Ovary (tissue), 9 donors: Measurements from ENCODE around the gene NAP1L3. TPM values are rescaled to one million over a fixed set of nuclear protein-coding genes. Genes with fewer than 3 reads are reported as not detected.
A peak's percentile ranks its signal among the peaks of the same experiment; 100 is the strongest.

Experiments
- DNase-seq, 5 donors: peaks; one replicate each; pipeline ENCODE4 v3.0.0-alpha.2; 2019 to 2020
- H3K27ac ChIP-seq, 2 donors: fragments of 200-600 bp; one replicate each; pipeline versions ENCODE4 v1.5.1 to v1.8.0; 2019 to 2022
- H3K27me3 ChIP-seq: fragments of 200-600 bp; one replicate; pipeline ENCODE4 v1.8.0; 2022
- H3K36me3 ChIP-seq: fragments of 200-600 bp; sonication (generic); one replicate; pipeline ENCODE4 v1.5.1; 2019
- H3K4me1 ChIP-seq: one replicate; pipeline ENCODE4 v1.8.1; 2013; ENCODE audit warnings: mild to moderate bottlenecking, moderate library complexity; ENCODE audit not compliant: insufficient read depth
- H3K4me3 ChIP-seq: fragments of 200-600 bp; sonication (generic); one replicate; pipeline ENCODE4 v1.5.1; 2017
- H3K9me3 ChIP-seq, 2 donors: fragments of 200-600 bp in 1 of 2; sonication (generic) in 1 of 2; one replicate each; pipeline versions ENCODE4 v1.5.1 to v1.8.1; 2013 to 2019; ENCODE audit warnings: mild to moderate bottlenecking in 1 of 2, moderate library complexity in 1 of 2
- EP300 ChIP-seq: sonication (generic); formaldehyde crosslinking; IDR thresholded peaks from one replicate; pipeline ENCODE4 v1.6.1; 2017; ENCODE audit warnings: antibody characterized with exemption
- POLR2A ChIP-seq: fragments of 450-650 bp; IDR thresholded peaks from one replicate; pipeline ENCODE4 v1.6.1; 2017; ENCODE audit warnings: antibody characterized with exemption, mild to moderate bottlenecking, moderate library complexity
- WGBS, 3 donors: extraction: QIAGEN DNeasy Blood & Tissue Kit in 1 of 3; methylation state at CpG; one replicate each; pipeline versions ENCODE4 v1.1.5 to v1.1.7; 2013 to 2017; 5-methylcytosine and 5-hydroxymethylcytosine counted together
- intact Hi-C, 4 donors: fragments of 100-400 bp; cut with DNase I; formaldehyde crosslinking; loops; one replicate each; pipeline versions ENCODE4 v1.11.0 to v1.15.1; 2022 to 2023
- polyA plus RNA-seq, 2 donors: library from polyadenylated mRNA; stranded (reverse); fragments of 200-250 nt in 1 of 2; fragments of 350-450 nt in 1 of 2; fragmentation: Illumina TruSeq in 1 of 2; extraction: RNeasy Lipid Tissue Mini Kit (QIAGEN cat#74804) in 1 of 2; gene quantifications; one replicate each; pipeline ENCODE4 v1.2.3, GENCODE V29; 2013 to 2014
- total RNA-seq, 7 donors: library from RNA; depleted of rRNA in 2 of 7; stranded (reverse); fragments of >200 nt in 2 of 7; fragmentation: NEBNext Ultra II Directional in 3 of 7; extraction: Animal tissue kit (Norgen Biotek cat#: 25700) in 3 of 7; gene quantifications; one replicate each; pipeline versions ENCODE4 v1.1.0 to v1.2.4, GENCODE V29; 2016 to 2023
- TF ChIP-seq, protein P1 (sequence below), 3 donors: fragments of 450-650 bp in 2 of 3; fragments of 200-600 bp in 1 of 3; IDR thresholded peaks; one replicate each; pipeline versions ENCODE4 v1.5.1 to v1.8.0; 2016 to 2022; ENCODE audit warnings: antibody characterized with exemption in 3 of 3, mild to moderate bottlenecking in 1 of 3
- donor health status: DM: no; HTN: no; CAD: no; lungs with moderate emphysema.
- donor health status: DM: no; HTN: no; CAD: no.
- donor health status: Bipolar disorder and iron deficiency.
- donor health status: DM: yes; HTN: yes; CAD: no.
- donor health status: DM: no; HTN: no; CAD: no.
- donor health status: DM: yes; HTN: yes; CAD: no.

Gene NAP1L3
- total and polyA plus RNA-seq, 9 donors: 5.6 to 17.1 (median 11.0) TPM

DNA sequence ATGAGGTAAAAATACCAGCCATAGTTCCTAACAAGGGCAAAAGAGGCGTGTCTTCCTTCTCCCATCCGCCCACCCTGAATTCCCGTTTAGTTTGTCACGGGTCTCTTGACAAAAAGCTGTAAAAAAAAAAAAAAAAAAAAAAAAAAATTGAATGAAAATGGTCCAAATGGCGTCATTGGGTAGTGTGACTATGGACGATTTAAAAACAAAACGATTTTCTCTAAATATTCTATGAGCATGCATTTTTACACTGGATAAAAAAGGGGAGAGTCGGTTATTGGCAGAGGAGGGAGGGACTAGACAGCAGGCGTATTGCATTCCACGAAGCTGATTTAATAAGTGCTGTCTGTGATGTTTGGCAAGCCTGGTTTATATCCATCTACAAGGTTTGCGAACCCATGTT is 492 bp upstream of the NAP1L3 start, which contains the start of gene FAM133A:
Gene FAM133A (plus strand): TSS at position 338 of the 403 bp plus-strand sequence. CDS start 35,214 bp downstream, outside the sequence.
- WGBS, 3 donors: 5 to 9% (median 9%) methylated on average over 11 of the region's 11 CpGs
- Histone ChIP-seq H3K27me3 (no peaks in the 10 kb centered on the region), H3K4me1 (no peaks in the 10 kb centered on the region), H3K27ac (peak within 1 kb of the TSS in 1 of 2 donors; percentile 27), H3K36me3 (no peaks in the 10 kb centered on the region), H3K4me3 (peak within 1 kb of the TSS; percentile 58), H3K9me3 (no peaks in the 10 kb centered on the region)
- DNase-seq: no peak
- no peak for TF ChIP-seq EP300
- TF ChIP-seq, protein P1, sequence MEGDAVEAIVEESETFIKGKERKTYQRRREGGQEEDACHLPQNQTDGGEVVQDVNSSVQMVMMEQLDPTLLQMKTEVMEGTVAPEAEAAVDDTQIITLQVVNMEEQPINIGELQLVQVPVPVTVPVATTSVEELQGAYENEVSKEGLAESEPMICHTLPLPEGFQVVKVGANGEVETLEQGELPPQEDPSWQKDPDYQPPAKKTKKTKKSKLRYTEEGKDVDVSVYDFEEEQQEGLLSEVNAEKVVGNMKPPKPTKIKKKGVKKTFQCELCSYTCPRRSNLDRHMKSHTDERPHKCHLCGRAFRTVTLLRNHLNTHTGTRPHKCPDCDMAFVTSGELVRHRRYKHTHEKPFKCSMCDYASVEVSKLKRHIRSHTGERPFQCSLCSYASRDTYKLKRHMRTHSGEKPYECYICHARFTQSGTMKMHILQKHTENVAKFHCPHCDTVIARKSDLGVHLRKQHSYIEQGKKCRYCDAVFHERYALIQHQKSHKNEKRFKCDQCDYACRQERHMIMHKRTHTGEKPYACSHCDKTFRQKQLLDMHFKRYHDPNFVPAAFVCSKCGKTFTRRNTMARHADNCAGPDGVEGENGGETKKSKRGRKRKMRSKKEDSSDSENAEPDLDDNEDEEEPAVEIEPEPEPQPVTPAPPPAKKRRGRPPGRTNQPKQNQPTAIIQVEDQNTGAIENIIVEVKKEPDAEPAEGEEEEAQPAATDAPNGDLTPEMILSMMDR (IDR thresholded peaks at IDR 0.05): no peak
- no peak for TF ChIP-seq POLR2A
- intact Hi-C loops: no loop called here

DNA sequence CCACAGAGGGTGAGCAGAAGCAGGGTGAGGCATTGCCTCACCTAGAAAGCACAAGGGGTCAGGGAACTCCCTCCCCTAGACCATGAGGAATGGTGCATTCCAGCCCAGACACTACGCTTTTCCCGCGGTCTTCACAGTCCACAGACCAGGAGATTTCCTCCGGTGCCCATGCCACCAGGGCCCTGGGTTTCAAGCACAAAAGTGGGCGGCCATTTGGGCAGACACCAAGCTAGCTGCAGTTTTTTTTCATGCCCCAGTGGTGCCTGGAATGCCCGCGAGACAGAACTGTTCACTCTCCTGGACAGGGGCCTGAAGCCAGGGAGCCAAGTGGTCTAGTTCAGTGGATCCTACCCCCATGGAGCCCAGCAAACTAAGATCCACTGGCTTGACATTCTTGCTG is 12.8 kb downstream of the NAP1L3 start:
- no peaks in the 10 kb centered on the region for H3K9me3 ChIP-seq
- no peaks in the 10 kb centered on the region for H3K36me3 ChIP-seq
- DNase-seq: no peak
- TF ChIP-seq, protein P1 (IDR thresholded peaks at IDR 0.05): no peak
- TF ChIP-seq POLR2A (no peak), EP300 (no peak)
- intact Hi-C loops: no loop called here
- 80 to 91% (median 88%) methylated on average over 7 of the region's 7 CpGs for WGBS, 3 donors
- H3K27ac ChIP-seq: no peak overlapping the region
- no peaks in the 10 kb centered on the region for H3K4me1 ChIP-seq
- no peak overlapping the region for H3K4me3 ChIP-seq
- H3K27me3 ChIP-seq: no peaks in the 10 kb centered on the region

DNA sequence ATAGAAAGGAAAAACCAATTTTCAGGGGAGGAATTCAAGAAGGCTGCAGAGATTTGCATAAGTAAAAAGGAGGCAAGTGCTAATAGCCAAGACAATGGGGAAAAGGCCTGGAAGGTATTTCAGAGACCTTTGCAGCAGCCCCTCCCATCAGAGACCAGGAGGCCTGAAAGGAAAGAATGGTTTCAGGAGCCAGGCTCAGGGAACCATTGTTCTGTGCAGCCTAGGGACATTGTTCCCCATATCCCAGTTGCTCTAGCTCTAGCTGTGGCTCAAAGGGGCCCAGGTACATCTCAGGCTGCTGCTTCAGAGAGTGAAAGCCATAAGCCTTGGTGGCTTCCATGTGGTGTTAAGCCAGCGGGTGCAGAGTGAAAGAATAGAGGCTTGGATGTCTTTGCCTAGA is 24.0 kb downstream of the NAP1L3 start:
- Histone ChIP-seq H3K27me3 (no peaks in the 10 kb centered on the region), H3K4me3 (no peak overlapping the region), H3K27ac (no peak overlapping the region), H3K9me3 (no peaks in the 10 kb centered on the region), H3K36me3 (no peaks in the 10 kb centered on the region), H3K4me1 (no peaks in the 10 kb centered on the region)
- intact Hi-C loops: no loop called here
- TF ChIP-seq EP300 (no peak), POLR2A (no peak)
- TF ChIP-seq, protein P1 (IDR thresholded peaks at IDR 0.05): no peak
- no peak for DNase-seq
- WGBS, 3 donors: 67 to 92% (median 82%) methylated on average over 1 of the region's 1 CpG

DNA sequence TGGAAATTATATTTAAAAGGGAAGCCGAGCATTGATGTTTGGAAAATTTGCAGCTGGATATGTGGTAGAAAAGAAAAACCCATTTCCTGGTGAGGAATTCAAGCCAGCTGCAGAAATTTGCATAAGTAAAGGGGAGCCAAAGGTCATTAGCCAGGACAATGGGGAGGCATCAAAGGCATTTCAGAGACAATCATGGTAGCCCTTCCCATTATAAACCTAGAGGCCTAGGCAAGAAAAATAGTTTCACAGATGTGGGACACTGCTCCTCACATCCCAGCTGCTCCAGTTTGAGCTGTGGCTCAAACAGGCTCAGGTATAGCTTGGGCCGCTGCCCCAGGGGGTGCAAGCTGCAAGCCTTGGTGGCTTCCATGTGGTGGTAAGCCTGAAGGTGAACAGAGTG is 35.8 kb downstream of the NAP1L3 start:
- intact Hi-C loops: no loop called here

More for the DNA sequence above, 35.8 kb downstream of the NAP1L3 start:
- Histone ChIP-seq H3K27ac (no peak overlapping the region), H3K9me3 (no peaks in the 10 kb centered on the region), H3K36me3 (no peaks in the 10 kb centered on the region), H3K4me1 (no peaks in the 10 kb centered on the region), H3K27me3 (no peaks in the 10 kb centered on the region), H3K4me3 (no peak overlapping the region)
- DNase-seq: no peak
- WGBS, 3 donors: 79 to 84% (median 80%) methylated on average over 2 of the region's 2 CpGs
- TF ChIP-seq EP300 (no peak), POLR2A (no peak)
- TF ChIP-seq, protein P1 (IDR thresholded peaks at IDR 0.05): no peak

Other genes with a start within 250 kb of the NAP1L3 start
- gene FAM133A, start 628 bp upstream of the NAP1L3 start, total RNA-seq: under 1 TPM in 5 of 7 donors, not detected in 2; 0.10 to 0.69 (median 0.17) TPM
- under 1 TPM; 0.16 to 0.40 TPM for gene FAM133A, start 628 bp upstream of the NAP1L3 start, polyA plus RNA-seq